OCI-LY3 (cell line): ENCODE measurements around the gene GTPBP10.

Source experiments
- H2AFZ ChIP-seq: fragments of 200-600, 300-600 bp; shearing (Covaris generic); 2 replicates; pipeline ENCODE4 v1.6.0; 2014; ENCODE audit warnings: antibody characterized with exemption, low read depth, low read length
- H3K27ac ChIP-seq: fragments of 200-600, 300-600 bp; sonication (generic); 2 replicates; pipeline ENCODE4 v1.5.1; 2014; ENCODE audit warnings: mild to moderate bottlenecking, low read length, moderate library complexity, mixed read lengths
- H3K27me3 ChIP-seq: fragments of 200-600, 300-600 bp; sonication (generic); 2 replicates; pipeline ENCODE4 v1.6.1; 2014; ENCODE audit warnings: low read depth, low read length, mixed read lengths
- H3K36me3 ChIP-seq: fragments of 200-600, 300-600 bp; sonication (generic); replicated peaks from 2 replicates; pipeline ENCODE3; 2014; ENCODE audit warnings: low read depth, low read length, mixed read lengths
- H3K4me1 ChIP-seq: fragments of 300-600, 200-600 bp; sonication (generic); 2 replicates; pipeline ENCODE4 v1.6.1; 2014; ENCODE audit warnings: low read length, mixed read lengths
- H3K4me2 ChIP-seq: fragments of 200-600, 300-600 bp; sonication (generic); 2 replicates; pipeline ENCODE4 v1.6.1; 2014; ENCODE audit warnings: low read length, mixed read lengths
- H3K4me3 ChIP-seq: fragments of 300-600, 200-600 bp; sonication (generic); 2 replicates; pipeline ENCODE4 v1.5.1; 2014; ENCODE audit warnings: antibody characterized with exemption, mild to moderate bottlenecking, low read length, moderate library complexity
- H3K79me2 ChIP-seq: fragments of 300-600, 200-600 bp; shearing (Covaris generic); 2 replicates; pipeline ENCODE4 v1.6.1; 2014; ENCODE audit warnings: mild to moderate bottlenecking, low read length, mixed read lengths
- H3K9ac ChIP-seq: fragments of 300-600, 200-600 bp; shearing (Covaris generic); 2 replicates; pipeline ENCODE4 v1.6.0; 2014; ENCODE audit warnings: mild to moderate bottlenecking, low read length, moderate library complexity
- H3K9me3 ChIP-seq: fragments of 200-600, 300-600 bp; shearing (Covaris generic); 2 replicates; pipeline ENCODE4 v1.6.1; 2014; ENCODE audit warnings: low read length, mixed read lengths; ENCODE audit not compliant: insufficient read depth
- H4K20me1 ChIP-seq: fragments of 200-600, 300-600 bp; sonication (generic); 2 replicates; pipeline ENCODE4 v1.6.1; 2016; ENCODE audit warnings: low read length, mixed read lengths; ENCODE audit not compliant: insufficient read depth
- EZH2phosphoT487 ChIP-seq: fragments of 200-600 bp; shearing (Covaris generic); IDR thresholded peaks from 2 replicates; pipeline ENCODE4 v1.6.1; 2018; ENCODE audit warnings: antibody characterized with exemption, mixed run types, low read depth
- TF ChIP-seq, protein P1 (sequence below): fragments of 200-600, 300-600 bp; sonication (generic); IDR thresholded peaks from 2 replicates; pipeline ENCODE4 v1.5.1; 2014; ENCODE audit warnings: antibody characterized with exemption, low read length, low read depth

GTPBP10 gene

DNA sequence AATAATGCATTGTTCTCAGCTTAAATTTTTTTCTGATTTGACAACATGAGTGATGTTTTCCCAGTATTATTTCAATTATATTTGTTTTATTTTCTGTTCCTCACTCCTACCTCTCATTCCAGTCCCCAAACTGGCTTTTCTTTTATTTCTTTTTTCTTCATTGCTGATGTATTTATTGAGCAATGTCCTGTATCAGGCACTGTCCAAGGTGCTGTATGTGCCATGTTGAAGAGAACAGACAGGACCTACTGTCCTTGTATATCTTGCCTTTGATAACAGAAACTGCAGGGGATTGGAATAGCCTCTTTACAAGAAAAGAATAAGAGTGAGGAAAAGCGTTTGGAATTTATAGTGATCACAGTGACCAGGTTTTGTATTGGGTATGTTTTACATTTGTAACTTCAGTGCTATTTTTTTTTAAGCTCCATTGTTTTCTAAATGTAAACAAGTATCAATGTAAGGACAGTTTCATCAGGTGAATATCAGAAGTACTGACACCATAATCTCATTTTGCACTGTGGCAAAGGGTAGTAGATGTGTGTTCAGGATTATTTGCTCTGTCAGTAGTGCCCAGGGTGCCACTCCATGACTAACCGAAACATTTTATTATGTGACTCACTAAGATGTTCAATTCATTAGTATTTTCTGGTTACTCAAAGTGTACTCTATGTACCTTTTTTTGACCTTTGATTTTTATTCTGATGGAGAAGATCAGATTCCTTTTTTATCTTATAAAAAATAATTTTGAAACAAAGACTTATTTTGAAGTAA, 41.1 kb downstream of the GTPBP10 start:
- TF ChIP-seq, protein P1, sequence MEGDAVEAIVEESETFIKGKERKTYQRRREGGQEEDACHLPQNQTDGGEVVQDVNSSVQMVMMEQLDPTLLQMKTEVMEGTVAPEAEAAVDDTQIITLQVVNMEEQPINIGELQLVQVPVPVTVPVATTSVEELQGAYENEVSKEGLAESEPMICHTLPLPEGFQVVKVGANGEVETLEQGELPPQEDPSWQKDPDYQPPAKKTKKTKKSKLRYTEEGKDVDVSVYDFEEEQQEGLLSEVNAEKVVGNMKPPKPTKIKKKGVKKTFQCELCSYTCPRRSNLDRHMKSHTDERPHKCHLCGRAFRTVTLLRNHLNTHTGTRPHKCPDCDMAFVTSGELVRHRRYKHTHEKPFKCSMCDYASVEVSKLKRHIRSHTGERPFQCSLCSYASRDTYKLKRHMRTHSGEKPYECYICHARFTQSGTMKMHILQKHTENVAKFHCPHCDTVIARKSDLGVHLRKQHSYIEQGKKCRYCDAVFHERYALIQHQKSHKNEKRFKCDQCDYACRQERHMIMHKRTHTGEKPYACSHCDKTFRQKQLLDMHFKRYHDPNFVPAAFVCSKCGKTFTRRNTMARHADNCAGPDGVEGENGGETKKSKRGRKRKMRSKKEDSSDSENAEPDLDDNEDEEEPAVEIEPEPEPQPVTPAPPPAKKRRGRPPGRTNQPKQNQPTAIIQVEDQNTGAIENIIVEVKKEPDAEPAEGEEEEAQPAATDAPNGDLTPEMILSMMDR, result no peak
- no peak for TF ChIP-seq EZH2phosphoT487
- Histone ChIP-seq H3K27me3 (no peaks in the 10 kb centered on the region), H3K4me2 (no peak overlapping the region), H3K4me1 (no peaks in the 10 kb centered on the region), H3K9me3 (no peaks in the 10 kb centered on the region), H3K79me2 (no peaks in the 10 kb centered on the region), H4K20me1 (no peaks in the 10 kb centered on the region), H3K9ac (no peak overlapping the region), H3K36me3 (peaks cover 20% of the 10 kb centered on the region), H3K4me3 (no peak overlapping the region), H2AFZ (no peak overlapping the region), H3K27ac (no peak overlapping the region)

GRCh38 chr7:90390926-90391325, 44.4 kb downstream of the GTPBP10 start:
- Histone ChIP-seq H3K36me3 (peaks cover 16% of the 10 kb centered on the region), H3K27me3 (no peaks in the 10 kb centered on the region), H3K9ac (no peak overlapping the region), H3K27ac (no peak overlapping the region), H4K20me1 (no peaks in the 10 kb centered on the region), H3K79me2 (no peaks in the 10 kb centered on the region), H3K9me3 (no peaks in the 10 kb centered on the region), H3K4me3 (no peak overlapping the region), H3K4me1 (no peaks in the 10 kb centered on the region), H2AFZ (no peak overlapping the region), H3K4me2 (no peak overlapping the region)
- TF ChIP-seq, protein P1, result no peak
- no peak for TF ChIP-seq EZH2phosphoT487

DNA sequence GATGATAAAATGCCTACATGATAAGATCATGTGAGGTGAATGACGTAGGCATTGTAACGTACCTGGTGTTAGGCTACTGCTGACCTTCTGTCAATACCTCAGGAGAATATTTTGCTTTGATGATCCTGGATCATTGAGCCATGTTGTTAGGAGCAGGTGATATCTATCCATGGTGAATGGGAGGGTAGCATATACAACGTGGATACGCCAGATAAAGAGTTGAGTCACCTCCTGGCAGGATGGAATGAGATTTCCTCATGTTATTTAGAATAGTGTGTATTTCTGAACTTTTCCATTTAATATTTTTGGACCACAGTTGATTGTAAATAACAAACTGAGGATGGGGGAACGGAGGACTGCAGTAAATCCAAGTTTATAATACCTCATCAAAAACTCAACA, 45.0 kb downstream of the GTPBP10 start:
- no peaks in the 10 kb centered on the region for H3K9me3 ChIP-seq
- H3K9ac ChIP-seq, result no peak overlapping the region
- H3K4me3 ChIP-seq, result no peak overlapping the region
- H3K79me2 ChIP-seq, result no peaks in the 10 kb centered on the region
- H3K36me3 ChIP-seq, result peaks cover 10% of the 10 kb centered on the region
- no peaks in the 10 kb centered on the region for H3K27me3 ChIP-seq
- H3K4me1 ChIP-seq, result no peaks in the 10 kb centered on the region
- TF ChIP-seq EZH2phosphoT487, result no peak
- TF ChIP-seq, protein P1, result no peak
- no peaks in the 10 kb centered on the region for H4K20me1 ChIP-seq
- H3K27ac ChIP-seq, result no peak overlapping the region
- no peak overlapping the region for H3K4me2 ChIP-seq
- no peak overlapping the region for H2AFZ ChIP-seq

DNA sequence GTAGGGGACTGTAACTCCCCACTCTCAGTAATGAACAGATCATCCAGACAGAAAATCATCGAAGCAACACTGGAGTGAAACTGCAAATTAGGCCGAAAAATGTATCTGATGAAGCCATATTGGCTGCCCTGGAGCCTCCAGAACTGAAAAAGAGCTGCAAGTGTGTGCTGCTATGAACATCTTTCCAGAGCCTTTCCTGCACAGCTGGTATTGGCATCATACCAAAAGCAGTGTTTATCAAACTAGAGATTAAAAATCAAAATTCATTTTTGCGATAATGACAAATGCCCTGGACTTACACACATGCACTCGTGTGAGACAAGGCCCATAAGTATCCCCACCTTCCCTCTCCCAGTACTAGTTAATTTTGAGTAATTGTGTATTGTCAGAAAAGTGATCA, 49.9 kb downstream of the GTPBP10 start:
- Histone ChIP-seq H2AFZ (no peak overlapping the region), H3K4me2 (no peak overlapping the region), H3K79me2 (no peaks in the 10 kb centered on the region), H3K27ac (no peak overlapping the region), H3K27me3 (no peaks in the 10 kb centered on the region), H3K4me3 (no peak overlapping the region), H3K9ac (no peak overlapping the region), H3K9me3 (no peaks in the 10 kb centered on the region), H4K20me1 (no peaks in the 10 kb centered on the region), H3K36me3 (peaks cover 3% of the 10 kb centered on the region), H3K4me1 (no peaks in the 10 kb centered on the region)
- no peak for TF ChIP-seq EZH2phosphoT487
- TF ChIP-seq, protein P1, result no peak
